ENCODE results near the gene AP1S3. TPM values are rescaled to one million over a fixed set of nuclear protein-coding genes. Genes with fewer than 3 reads are reported as not detected.

Gene AP1S3
- total RNA-seq, 1 donor from 2014 or later = 16.8 TPM

DNA sequence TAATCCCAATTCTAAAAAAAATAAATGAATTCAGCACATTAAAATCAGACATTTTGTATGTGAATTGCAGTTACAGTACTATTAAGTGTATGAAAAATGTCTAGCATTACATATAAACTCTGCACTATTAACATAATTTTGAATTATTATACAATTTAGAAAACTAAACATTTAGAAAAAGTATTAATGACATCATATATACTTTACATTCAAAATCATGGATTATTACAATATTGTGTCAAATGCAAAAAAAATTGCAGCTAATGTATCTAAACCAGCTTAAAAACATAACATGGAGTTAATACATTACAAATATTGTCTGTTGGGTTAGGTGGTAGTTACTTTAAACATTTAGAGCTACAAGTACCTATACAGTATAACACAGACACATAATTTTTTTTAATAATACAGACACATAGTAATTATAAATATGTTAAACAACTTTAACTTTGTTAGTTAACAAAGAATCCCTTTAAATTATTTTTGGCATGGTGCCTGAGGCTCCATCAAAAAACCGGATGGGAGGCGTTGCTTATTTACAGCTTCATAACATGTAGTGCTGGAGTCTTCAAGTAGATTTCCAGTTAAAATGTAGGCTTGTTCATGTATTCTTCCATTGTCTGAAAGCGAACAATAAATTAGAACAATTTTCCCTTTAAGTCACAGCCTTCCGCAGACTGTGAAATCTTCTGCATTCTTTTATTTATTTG lies 79.1 kb downstream of the AP1S3 start:
- no peak overlapping the region for H3K27ac ChIP-seq
- no peak overlapping the region for H3K4me3 ChIP-seq
- TF ChIP-seq, protein P1, sequence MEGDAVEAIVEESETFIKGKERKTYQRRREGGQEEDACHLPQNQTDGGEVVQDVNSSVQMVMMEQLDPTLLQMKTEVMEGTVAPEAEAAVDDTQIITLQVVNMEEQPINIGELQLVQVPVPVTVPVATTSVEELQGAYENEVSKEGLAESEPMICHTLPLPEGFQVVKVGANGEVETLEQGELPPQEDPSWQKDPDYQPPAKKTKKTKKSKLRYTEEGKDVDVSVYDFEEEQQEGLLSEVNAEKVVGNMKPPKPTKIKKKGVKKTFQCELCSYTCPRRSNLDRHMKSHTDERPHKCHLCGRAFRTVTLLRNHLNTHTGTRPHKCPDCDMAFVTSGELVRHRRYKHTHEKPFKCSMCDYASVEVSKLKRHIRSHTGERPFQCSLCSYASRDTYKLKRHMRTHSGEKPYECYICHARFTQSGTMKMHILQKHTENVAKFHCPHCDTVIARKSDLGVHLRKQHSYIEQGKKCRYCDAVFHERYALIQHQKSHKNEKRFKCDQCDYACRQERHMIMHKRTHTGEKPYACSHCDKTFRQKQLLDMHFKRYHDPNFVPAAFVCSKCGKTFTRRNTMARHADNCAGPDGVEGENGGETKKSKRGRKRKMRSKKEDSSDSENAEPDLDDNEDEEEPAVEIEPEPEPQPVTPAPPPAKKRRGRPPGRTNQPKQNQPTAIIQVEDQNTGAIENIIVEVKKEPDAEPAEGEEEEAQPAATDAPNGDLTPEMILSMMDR (IDR thresholded peaks at IDR 0.05) = no peak
- H3K27me3 ChIP-seq = no peaks in the 10 kb centered on the region
- H3K9me3 ChIP-seq = no peaks in the 10 kb centered on the region
- intact Hi-C loops (cut with DNase I) = no loop called here
- ATAC-seq (no peak), DNase-seq (no peak)
- H3K36me3 ChIP-seq = no peaks in the 10 kb centered on the region
- H3K4me1 ChIP-seq = peaks cover 3% of the 10 kb centered on the region

DNA sequence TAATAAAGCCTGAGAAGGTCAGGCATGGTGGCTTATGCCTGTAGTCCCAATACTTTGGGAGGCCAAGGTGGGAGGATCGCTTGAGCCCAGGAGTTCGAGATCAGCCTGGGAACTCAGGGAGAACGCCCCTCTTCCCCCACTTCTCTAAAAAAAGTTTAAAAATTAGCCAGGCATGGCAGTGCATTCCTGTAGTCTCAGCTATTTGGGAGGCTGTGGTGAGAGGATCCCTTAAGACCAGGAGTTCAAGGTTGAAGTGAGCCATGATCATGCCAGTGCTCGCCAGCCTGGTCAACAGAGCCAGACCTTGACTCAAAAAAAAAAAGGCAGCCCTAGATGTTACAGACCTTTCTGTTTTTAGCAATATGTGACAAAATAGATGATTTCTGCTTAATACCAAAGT lies 83.4 kb downstream of the AP1S3 start:
- no peaks in the 10 kb centered on the region for H3K9me3 ChIP-seq
- intact Hi-C loops (cut with DNase I) = no loop called here
- no peak for DNase-seq
- H3K4me3 ChIP-seq = no peak overlapping the region
- ATAC-seq = no peak
- no peaks in the 10 kb centered on the region for H3K4me1 ChIP-seq
- no peak overlapping the region for H3K27ac ChIP-seq
- no peaks in the 10 kb centered on the region for H3K27me3 ChIP-seq
- TF ChIP-seq, protein P1 (IDR thresholded peaks at IDR 0.05) = no peak
- no peaks in the 10 kb centered on the region for H3K36me3 ChIP-seq

DNA sequence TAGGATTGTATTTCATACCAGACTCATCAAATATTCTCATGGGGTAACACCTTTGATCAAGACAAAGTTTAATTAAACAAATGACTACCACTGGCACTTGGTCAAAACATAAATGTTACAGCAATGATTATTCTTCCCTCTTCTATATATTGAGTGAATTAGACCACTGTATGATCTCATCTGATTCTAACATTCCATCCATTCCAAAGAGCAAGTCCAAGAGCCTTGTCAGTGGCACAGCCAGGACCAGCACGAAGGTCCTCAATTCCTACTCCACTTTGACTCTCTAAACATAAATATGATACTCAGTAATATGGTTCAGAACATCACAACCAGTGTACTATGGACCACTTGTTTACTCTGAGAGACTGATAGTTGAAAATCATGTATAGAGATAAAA lies 86.4 kb downstream of the AP1S3 start:
- H3K36me3 ChIP-seq = no peaks in the 10 kb centered on the region
- intact Hi-C loops (cut with DNase I) = no loop called here
- peaks cover 5% of the 10 kb centered on the region for H3K27me3 ChIP-seq
- DNase-seq (no peak), ATAC-seq (no peak)
- TF ChIP-seq, protein P1 (IDR thresholded peaks at IDR 0.05) = no peak
- no peaks in the 10 kb centered on the region for H3K9me3 ChIP-seq
- no peak overlapping the region for H3K27ac ChIP-seq
- no peaks in the 10 kb centered on the region for H3K4me1 ChIP-seq
- H3K4me3 ChIP-seq = no peak overlapping the region

DNA sequence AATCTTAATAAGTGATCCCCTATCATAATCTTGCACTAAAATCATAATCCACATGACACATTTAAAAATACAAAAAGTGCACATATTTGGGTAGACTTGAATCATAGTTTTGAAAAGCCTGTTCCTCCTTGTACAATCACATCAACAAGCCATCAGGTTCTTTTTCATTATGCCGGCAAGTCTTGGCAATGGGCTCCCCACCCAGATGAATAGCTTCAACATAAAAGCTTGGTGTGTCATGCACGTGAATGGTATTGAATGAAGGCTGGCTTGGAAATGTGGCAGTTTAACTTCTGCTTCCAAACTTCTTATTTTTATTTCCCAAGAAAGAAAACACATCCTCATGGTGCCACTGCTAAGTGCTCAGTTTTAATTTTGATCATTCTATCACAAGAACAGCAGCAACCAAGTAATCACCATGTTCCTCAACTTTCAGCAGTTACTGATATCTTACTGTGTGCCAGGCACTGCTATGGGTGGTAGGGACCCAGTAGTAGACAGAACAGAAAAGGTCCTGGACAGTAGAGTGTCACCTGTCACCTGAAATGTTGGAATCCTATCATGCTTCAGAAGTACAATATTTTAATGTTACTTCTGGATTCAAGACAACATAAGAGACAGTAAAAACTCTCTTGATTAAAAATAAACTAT lies 89.9 kb downstream of the AP1S3 start:
- Histone ChIP-seq H3K9me3 (no peaks in the 10 kb centered on the region), H3K27ac (no peak overlapping the region), H3K4me3 (no peak overlapping the region), H3K36me3 (no peaks in the 10 kb centered on the region), H3K27me3 (peaks cover 5% of the 10 kb centered on the region), H3K4me1 (no peaks in the 10 kb centered on the region)
- DNase-seq (no peak), ATAC-seq (no peak)
- intact Hi-C loops (cut with DNase I) = no loop called here
- TF ChIP-seq, protein P1 (IDR thresholded peaks at IDR 0.05) = no peak

DNA sequence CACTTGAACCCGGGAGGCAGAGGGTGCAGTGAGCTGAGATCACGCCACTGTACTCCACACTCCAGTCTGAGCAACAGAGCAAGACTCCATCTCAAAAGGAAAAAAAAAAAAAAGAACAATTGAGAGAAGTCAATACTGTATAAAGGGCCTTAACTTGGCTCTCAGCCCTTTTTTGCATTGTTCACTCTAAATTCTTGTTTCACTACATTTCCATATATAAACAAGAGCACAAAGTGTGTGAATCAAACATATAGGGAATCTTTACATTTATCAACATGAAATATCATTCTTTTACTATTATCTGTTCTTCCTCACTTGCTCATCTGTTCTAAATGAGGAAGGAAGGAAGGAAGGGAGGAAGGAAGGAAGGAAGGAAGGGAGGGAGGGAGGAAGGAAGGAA lies 90.8 kb downstream of the AP1S3 start:
- H3K4me3 ChIP-seq = no peak overlapping the region
- DNase-seq (no peak), ATAC-seq (no peak)
- no peaks in the 10 kb centered on the region for H3K9me3 ChIP-seq
- TF ChIP-seq, protein P1 (IDR thresholded peaks at IDR 0.05) = no peak
- H3K27ac ChIP-seq = no peak overlapping the region
- intact Hi-C loops (cut with DNase I) = no loop called here
- no peaks in the 10 kb centered on the region for H3K36me3 ChIP-seq
- peaks cover 5% of the 10 kb centered on the region for H3K27me3 ChIP-seq
- H3K4me1 ChIP-seq = no peaks in the 10 kb centered on the region
